Measurements from ENCODE around the gene PPM1H.

Gene PPM1H

DNA sequence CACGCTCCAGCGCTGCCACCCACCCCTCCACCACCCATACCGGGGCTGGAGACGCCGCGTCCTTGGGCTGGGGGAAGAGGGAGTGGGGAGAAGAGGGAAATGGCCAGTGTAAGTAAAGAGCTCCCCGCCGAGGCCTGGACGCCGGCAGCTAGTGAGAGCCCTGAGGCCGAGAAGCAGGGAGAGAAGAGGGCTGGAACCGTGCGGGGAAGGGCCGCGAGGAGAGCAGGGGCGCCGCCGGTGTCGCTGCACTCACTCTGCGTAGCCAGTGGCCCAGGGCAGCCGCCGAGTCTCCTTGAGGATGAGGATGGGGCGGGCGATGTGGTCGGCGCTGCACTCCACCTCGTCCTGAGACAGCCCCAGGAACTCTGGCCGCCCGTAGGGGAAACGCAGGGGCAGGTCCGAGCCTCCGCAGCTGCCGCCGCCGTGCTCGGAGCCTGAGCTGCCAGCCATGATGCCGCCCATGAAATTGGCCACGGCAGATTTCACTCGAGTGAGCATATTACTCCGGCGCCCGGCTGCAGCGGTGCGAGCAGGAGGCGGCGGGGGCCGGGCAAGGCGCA, 631 bp downstream of the PPM1H start:
- DNase-seq (ENCODE audit: extremely low read depth, low read depth), result no peak
- TF ChIP-seq, protein P1, sequence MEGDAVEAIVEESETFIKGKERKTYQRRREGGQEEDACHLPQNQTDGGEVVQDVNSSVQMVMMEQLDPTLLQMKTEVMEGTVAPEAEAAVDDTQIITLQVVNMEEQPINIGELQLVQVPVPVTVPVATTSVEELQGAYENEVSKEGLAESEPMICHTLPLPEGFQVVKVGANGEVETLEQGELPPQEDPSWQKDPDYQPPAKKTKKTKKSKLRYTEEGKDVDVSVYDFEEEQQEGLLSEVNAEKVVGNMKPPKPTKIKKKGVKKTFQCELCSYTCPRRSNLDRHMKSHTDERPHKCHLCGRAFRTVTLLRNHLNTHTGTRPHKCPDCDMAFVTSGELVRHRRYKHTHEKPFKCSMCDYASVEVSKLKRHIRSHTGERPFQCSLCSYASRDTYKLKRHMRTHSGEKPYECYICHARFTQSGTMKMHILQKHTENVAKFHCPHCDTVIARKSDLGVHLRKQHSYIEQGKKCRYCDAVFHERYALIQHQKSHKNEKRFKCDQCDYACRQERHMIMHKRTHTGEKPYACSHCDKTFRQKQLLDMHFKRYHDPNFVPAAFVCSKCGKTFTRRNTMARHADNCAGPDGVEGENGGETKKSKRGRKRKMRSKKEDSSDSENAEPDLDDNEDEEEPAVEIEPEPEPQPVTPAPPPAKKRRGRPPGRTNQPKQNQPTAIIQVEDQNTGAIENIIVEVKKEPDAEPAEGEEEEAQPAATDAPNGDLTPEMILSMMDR (IDR thresholded peaks at IDR 0.05; ENCODE audit: low read depth, low read length), result no peak; the same call in 1 of the 2 replicates

DNA sequence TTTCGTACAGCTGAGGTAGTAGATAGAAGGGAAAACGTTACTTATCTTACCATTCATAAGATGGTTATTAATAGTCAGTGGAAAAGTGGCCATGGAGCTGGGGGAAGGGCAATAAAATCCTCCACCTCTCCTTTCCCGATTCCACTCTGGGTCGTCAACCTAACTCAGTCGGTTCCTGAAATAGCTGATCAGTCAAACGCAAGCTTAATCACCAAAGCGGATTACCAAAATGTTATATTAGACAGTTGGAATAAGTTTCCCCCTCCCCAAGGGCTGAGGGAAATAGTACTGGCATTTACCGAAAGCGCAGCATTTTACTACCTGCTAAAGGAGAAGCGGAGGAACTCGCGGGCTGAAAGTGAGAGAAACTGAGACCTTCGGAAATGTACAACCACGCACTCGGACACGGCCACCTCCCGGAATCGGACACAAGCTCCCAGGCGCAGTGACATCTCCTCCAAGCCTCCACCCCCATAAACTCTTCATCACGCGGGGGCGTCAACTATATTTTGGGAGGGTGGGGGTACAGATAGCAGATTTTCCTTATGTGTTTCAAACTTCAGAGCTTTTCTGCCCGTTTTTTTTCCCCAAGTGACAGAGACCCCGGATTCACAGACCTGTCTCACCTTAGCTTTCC, 1.2 kb downstream of the PPM1H start:
- DNase-seq (ENCODE audit: extremely low read depth, low read depth), result no peak

DNA sequence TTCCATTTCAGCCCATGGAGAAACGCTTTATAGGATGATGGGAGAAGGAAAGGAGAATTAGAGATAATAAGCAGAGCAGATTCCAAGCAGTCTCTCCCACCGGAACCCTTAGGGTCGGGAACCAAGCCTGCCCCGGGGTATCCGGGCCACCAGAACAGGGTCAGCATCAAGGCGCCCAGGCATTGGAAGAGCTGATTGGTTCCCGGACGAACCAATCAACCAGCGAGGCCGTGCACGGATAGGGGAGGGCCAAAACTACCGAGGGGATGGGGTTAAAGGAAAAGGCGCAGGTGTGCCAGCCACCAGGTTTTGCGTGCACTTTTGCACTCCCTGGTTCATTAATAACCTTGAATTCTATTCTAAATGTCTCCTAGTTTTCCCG, 1.7 kb downstream of the PPM1H start:
- TF ChIP-seq, protein P1 (IDR thresholded peaks at IDR 0.05; ENCODE audit: low read depth, low read length), result no peak
- no peak for DNase-seq (ENCODE audit: extremely low read depth, low read depth)

More for the DNA sequence above, 1.2 kb downstream of the PPM1H start:
- TF ChIP-seq, protein P1 (IDR thresholded peaks at IDR 0.05; ENCODE audit: low read depth, low read length), result no peak

DNA sequence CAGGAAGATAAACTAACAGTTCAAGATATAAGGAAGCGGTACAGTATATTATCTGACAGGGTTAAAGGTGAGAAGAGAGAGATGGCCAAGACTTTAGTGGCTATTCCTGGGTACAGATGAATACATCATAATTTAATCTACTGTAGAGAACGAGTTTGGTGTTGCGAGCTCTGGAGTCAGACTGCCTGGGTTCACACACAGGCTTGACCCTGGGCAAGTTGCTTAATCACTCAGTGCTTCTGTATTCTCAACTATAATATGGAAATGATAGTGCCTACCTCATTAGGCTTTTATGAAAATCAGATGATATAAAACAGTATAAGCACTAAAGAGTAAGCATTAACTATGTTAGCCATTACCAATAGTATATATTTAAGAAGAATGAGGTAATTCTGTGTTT, 3.5 kb downstream of the PPM1H start:
- TF ChIP-seq, protein P1 (IDR thresholded peaks at IDR 0.05; ENCODE audit: low read depth, low read length), result no peak
- DNase-seq (ENCODE audit: extremely low read depth, low read depth), result no peak

DNA sequence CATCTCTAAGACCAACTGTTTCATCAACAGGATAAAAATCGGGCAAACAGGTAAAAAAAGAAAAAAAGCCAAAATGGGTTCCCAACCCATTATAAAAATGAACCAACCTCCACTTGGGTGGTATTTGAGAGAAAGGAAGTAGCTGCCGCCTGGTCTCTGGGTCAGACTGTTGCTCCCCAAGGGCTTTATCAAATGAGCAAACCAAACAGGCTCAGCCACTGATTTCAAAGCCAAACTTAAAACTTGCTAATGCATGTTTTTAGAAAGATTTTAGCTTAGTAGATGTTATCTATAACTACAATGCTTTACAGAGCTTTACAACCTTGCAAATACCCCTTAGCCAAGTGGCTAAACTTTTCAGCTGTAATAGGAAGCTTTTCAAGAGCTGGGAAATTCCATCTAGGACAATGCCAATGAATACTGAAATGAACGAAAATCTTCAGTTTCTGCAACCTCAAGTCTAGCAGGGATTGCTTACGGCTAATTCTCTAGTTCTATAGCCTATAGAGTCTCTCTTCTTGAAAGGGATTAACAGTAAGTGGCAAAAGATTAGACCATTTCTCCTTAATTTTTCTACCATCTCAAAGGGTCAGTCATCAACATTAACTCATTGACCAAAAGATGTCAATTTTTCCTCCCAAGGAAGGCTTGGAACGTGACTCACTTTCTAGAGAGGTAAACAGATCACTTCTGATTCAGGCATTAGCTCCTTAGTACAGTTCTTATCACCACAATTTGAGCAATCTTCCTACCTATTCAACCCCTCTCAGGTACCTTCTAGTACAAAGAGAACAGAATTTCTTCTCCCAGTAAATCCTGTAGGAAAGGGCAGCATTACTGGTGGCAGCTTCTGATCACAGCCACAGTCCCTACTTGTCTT, 4.2 kb downstream of the PPM1H start:
- TF ChIP-seq, protein P1 (IDR thresholded peaks at IDR 0.05; ENCODE audit: low read depth, low read length), result no peak
- DNase-seq (ENCODE audit: extremely low read depth, low read depth), result no peak

DNA sequence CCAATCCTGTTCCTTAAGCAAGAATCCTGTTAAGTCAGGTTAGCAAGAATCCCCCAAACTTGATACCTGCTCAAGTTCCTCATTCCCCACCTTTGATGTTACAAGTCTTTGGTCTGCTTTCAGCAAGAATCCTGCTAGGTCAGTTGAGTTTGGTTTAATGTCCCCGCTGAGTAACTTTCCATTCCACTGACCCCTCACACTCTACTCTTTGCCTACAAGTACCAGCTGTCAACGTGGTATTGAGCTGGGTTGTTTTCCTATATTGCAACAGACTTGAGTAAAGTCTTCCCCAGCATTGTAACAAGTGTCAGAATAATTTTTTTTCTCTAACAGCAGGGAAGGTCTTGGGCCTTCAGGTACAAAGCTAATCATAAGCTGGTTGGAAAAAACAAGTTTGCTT, 6.3 kb downstream of the PPM1H start:
- TF ChIP-seq, protein P1 (IDR thresholded peaks at IDR 0.05; ENCODE audit: low read depth, low read length), result no peak
- no peak for DNase-seq (ENCODE audit: extremely low read depth, low read depth)

DNA sequence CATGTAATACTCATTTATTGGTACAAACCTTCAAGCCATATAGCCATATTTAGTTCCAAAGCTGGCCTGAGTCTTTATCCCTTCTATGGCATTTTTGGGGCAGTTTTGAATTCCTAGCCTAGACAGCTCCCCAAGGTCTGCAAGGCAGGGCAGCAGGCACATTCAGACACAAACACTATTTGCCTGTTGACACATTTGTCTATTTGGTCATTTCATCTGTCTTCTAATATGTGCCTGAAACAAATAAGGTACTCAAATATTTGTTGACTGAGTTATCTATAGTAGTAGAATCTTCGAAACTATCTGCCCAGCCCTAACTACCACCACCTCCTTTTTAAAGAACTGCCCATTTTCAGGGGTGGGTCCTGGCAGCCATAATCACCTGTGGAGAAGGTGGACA, 9.3 kb downstream of the PPM1H start:
- no peak for DNase-seq (ENCODE audit: extremely low read depth, low read depth)
- TF ChIP-seq, protein P1 (IDR thresholded peaks at IDR 0.05; ENCODE audit: low read depth, low read length), result no peak

Data from AG09319 (cell line).